Measurements from ENCODE around the gene NFATC3.

The NFATC3 gene

DNA sequence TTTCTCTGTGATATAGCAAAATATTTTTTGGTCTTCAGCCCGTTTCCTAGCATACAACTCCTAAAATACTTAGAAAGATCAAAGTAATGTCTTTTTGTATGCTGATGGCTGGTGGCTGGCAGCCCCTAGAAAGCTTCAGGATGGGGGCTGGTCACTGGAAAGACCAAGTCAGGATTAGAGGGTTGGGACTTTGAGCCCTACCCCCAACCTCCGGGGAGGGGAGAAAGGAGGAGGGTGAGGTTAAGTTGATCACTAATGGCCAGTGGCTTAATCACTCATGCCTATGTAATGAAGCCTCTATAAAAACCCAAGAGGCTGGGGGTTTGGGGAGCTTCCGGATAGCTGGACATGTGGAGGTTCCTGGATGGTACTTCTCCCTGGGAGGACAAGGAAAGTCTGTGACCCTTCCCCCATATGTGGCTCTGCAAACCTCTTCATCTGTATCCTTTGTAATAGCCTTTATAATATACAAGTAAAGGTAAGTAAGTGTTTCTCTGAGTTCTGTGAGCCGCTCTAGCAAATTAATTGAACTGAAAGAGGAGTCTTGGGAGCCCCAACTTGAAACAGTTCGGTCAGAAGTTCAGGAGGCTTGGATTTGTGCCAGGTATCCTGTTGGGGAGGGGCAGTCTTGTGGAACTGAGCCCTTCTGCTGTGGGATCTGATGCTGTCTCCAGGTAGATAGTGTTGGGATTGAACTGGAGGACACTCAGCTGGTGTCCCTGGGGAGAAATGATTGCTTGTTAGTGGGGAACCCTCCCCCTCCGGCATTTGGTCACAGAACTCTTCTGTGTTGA lies 182.6 kb downstream of the NFATC3 start:
- no peak for FAIRE-seq
- no peak for DNase-seq (ENCODE audit: low spot score)

DNA sequence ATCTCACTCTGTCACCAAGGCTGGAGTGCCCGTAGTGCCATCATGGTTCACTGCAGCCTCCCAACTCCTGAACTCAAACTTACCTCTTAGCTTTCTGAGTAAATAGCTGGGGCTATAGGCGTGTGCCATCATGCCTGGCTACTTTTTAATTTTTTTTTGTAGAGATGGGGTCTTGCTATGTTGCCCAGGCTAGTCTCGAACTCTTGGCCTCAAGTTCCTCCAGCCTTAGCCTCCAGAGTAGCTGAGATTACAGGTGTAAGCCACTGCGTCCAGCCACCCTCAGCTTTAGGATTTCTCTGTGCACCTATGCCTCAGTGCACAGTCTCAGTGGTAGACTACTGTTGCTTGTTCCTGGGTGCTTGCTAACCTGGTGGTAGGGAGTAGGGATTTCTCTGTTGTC lies 184.6 kb downstream of the NFATC3 start:
- no peak for FAIRE-seq
- no peak for DNase-seq (ENCODE audit: low spot score)

DNA sequence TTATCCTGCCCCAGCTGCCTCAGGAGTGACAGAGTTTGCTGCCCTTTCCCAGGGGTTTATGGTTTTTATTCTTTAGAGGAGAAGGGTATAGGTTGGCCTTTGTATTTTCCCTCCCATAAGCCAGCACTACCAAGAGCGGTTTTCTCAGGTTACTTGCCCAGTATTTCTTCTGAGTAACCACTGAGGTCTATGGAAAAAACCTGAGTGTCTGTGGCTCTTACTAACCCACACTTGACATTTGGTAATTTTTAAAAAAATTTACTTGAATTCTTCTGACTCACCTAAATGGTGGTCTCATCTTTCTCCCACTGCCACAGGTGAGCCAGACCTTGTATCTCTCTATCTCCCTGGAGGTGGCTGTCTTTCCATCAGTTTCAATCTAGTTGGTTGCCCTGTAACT lies 185.2 kb downstream of the NFATC3 start:
- DNase-seq (ENCODE audit: low spot score) = no peak
- no peak for FAIRE-seq

DNA sequence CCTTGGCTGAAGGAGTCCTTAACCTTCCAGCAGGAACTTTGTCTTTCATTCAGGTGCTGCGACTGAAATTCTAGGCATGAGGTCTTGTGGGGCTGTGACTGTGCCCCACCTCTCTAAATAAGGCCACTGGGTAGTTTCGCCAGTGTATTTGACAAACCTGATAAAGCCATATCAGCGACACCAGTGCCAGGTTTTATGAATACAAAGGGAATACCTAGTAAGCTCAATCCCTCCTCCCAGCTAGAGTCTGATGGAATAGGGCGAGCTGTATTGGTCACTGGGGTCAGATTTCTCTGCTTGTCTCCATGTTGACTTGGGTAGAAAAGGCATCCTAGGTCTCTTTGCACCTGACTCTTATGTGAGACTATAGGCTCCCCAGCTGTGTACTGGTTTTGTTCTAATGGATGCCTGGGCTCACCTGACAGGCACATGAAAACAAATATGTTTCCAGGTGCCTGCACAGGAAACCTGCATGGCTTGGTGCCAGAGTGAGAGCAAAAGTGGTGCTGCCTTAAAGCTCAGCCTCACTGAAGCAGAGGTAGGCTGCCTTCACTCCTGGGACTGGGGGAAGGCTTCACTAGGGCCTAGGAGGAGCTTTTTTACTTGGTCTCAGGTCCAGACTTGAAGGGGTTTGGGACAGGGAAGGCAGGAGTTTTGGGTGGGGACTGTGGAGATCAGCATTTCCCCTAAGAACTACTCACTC lies 187.5 kb downstream of the NFATC3 start:
- FAIRE-seq = no peak
- no peak for DNase-seq (ENCODE audit: low spot score)

DNA sequence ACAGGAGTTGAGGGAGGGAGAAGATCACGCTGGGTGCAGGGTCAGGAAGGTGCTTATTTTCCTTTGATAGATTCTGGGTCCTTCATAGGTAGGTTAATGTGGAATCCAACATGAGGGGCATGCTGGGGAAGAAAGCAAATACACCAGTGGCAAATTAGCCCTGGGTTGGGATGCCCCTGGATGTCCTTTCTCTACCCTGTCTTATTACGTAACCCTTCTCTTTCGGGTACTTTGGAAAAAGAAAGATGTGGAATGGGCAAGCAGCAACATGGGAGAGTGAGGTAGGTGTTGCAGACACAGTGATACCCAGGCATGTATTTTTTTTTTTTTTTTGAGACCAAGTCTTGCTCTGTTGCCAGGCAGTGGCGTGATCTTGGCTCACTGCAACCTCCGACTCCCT lies 188.3 kb downstream of the NFATC3 start:
- DNase-seq (ENCODE audit: low spot score) (no peak), FAIRE-seq (no peak)

DNA sequence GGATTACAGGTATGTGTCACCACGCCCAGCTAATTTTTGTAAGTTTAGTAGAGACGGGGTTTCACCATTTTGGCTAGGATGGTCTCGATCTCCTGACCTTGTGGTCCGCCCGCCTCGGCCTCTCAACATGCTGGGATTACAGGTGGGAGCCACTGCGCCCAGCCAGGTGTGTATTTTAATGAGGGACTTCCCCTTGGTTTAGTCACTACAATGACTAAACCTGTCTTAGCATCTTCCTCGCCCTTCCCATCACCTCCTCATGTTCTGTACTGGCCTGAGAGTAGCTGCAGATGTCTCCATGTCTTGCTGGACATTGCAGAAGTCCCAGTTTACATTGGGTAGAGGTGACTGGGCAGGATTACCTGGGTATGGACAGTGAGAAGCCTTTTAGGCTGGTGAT lies 188.7 kb downstream of the NFATC3 start:
- DNase-seq (ENCODE audit: low spot score) (no peak), FAIRE-seq (no peak)

DNA sequence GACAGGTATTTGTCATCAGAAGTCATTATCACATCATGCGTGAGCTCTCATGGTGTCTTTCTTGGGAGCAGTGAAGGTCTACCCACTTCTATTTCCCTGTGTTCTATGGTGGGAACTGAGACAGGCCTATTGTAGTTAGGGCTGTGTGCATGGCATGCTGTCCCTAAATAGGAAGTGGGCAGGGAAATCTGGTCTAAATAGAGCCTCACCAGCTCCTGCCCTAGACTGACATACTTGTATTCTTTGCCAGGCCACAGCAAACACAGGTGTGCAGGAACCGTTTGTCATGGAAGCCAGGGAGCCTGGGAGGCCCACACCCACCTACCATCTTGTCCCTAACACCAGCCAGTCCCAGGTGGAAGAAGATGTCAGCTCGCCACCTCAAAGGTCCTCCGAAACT lies 189.3 kb downstream of the NFATC3 start:
- no peak for FAIRE-seq
- DNase-seq (ENCODE audit: low spot score) = no peak

DNA sequence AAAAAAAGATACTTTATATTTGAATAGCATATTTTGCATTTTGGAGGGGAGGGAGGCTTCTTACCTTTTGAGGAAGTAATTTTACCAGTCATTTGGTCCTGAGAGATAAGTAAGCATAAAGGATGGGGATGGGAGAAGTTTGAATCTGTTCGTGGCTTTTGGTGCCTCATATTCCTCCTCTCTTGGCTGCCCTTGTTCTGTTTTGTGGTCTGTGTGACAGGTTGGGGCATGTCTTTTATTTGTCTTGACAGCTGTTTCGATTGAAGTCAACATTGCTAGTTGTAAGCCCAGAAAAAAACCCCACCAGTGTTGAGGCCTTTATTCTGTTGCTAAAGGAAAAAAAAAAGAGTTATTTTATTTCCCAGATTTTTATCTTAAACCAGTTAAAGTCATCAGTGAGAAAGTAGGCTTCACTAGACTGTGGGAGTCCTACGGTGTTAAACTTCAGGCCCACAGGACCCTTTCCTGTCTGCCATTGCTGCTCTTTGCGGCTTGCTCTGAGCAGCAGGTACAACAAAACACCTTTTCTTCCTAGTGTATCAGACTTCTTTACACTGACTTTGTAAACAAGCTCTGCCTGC lies 190.5 kb downstream of the NFATC3 start:
- FAIRE-seq (no peak), DNase-seq (ENCODE audit: low spot score) (no peak)

DNA sequence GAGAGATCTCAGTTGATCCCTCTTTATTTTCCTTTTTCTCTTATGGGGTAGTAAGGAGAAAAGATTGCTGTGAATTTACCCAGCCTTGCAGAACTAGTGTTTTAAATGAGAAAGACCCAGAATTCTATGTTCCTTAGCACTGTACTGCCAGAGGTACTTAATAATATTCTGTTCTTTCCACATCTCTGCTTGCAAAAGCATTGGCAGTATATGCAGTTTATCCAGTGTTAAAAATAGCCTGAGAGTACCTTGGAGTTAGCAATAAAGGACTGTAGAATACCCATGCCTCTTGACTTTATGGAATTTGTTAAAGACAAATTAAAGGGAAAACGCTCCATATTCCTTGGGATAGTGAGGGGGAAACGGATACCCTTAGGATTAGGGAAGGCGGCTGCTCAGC lies 191.1 kb downstream of the NFATC3 start:
- no peak for DNase-seq (ENCODE audit: low spot score)
- no peak for FAIRE-seq

Data from urothelium cell line (cell line).